ENCODE data around the gene NEFH. TPM values are rescaled to one million over a fixed set of nuclear protein-coding genes. Genes with fewer than 3 reads are reported as not detected.

Gene NEFH
- total RNA-seq, 2 experiments from 2014 or later, result 0.05 to 0.06 TPM

DNA sequence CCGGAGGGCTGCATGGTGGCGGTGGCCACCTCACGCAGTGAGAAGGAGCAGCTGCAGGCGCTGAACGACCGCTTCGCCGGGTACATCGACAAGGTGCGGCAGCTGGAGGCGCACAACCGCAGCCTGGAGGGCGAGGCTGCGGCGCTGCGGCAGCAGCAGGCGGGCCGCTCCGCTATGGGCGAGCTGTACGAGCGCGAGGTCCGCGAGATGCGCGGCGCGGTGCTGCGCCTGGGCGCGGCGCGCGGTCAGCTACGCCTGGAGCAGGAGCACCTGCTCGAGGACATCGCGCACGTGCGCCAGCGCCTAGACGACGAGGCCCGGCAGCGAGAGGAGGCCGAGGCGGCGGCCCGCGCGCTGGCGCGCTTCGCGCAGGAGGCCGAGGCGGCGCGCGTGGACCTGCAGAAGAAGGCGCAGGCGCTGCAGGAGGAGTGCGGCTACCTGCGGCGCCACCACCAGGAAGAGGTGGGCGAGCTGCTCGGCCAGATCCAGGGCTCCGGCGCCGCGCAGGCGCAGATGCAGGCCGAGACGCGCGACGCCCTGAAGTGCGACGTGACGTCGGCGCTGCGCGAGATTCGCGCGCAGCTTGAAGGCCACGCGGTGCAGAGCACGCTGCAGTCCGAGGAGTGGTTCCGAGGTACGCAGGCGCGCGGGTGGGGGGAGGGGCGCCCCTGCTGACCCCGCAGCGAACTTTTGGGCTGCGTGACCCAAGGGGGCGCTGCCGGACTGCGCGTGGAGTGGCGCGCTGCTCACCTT, 670 bp downstream of the NEFH start:
- TF ChIP-seq, protein P1, sequence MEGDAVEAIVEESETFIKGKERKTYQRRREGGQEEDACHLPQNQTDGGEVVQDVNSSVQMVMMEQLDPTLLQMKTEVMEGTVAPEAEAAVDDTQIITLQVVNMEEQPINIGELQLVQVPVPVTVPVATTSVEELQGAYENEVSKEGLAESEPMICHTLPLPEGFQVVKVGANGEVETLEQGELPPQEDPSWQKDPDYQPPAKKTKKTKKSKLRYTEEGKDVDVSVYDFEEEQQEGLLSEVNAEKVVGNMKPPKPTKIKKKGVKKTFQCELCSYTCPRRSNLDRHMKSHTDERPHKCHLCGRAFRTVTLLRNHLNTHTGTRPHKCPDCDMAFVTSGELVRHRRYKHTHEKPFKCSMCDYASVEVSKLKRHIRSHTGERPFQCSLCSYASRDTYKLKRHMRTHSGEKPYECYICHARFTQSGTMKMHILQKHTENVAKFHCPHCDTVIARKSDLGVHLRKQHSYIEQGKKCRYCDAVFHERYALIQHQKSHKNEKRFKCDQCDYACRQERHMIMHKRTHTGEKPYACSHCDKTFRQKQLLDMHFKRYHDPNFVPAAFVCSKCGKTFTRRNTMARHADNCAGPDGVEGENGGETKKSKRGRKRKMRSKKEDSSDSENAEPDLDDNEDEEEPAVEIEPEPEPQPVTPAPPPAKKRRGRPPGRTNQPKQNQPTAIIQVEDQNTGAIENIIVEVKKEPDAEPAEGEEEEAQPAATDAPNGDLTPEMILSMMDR (IDR thresholded peaks at IDR 0.05), result no peak
- POLR2A ChIA-PET, result no interaction called here
- ATAC-seq (ENCODE audit: poor library complexity), result no peak
- peak in 6 of 14 experiments; percentile 5 to 77 (median 40) for DNase-seq
- peak overlapping the region; percentile 37 for H3K4me3 ChIP-seq (ENCODE audit: low read length)
- no peaks in the 10 kb centered on the region for H3K36me3 Mint-ChIP-seq (ENCODE audit: low read depth)
- H3K9me3 Mint-ChIP-seq, result no peaks in the 10 kb centered on the region
- peaks cover 44 to 45% of the 10 kb centered on the region in 2 experiments for H3K27me3 ChIP-seq (ENCODE audit: control insufficient read depth in 1 of 2, insufficient read depth in 2 of 2, low read length in 2 of 2)
- H3K36me3 ChIP-seq (ENCODE audit: insufficient read depth, low read length), result no peaks in the 10 kb centered on the region
- intact Hi-C loops (cut with DNase I, micrococcal nuclease), result no loop called here
- H3K4me1 Mint-ChIP-seq (ENCODE audit: low read depth), result peaks cover 19% of the 10 kb centered on the region
- H3K4me3 Mint-ChIP-seq, result no peak overlapping the region
- peaks cover 59% of the 10 kb centered on the region for H3K27me3 Mint-ChIP-seq
- H3K27ac ChIP-seq (ENCODE audit: low read depth in 1 of 2, low read length in 2 of 2), result no peak overlapping the region
- H3K4me1 ChIP-seq (ENCODE audit: insufficient read depth, low read length), result peaks cover 22% of the 10 kb centered on the region
- CTCF ChIA-PET, result no interaction called here
- H3K9me3 ChIP-seq (ENCODE audit: control insufficient read depth in 1 of 2, insufficient read depth in 1 of 2, low read length in 2 of 2), result peaks cover 0 to 18% of the 10 kb centered on the region in 2 experiments
- no peak overlapping the region for H3K27ac Mint-ChIP-seq

GRCh38 chr22:29481265-29482000, 1.4 kb downstream of the NEFH start:
- peak overlapping the region; percentile 37 for H3K4me3 ChIP-seq (ENCODE audit: low read length)
- CTCF ChIA-PET, result no interaction called here
- no peaks in the 10 kb centered on the region for H3K36me3 Mint-ChIP-seq (ENCODE audit: low read depth)
- H3K9me3 ChIP-seq (ENCODE audit: control insufficient read depth in 1 of 2, insufficient read depth in 1 of 2, low read length in 2 of 2), result peaks cover 0 to 18% of the 10 kb centered on the region in 2 experiments
- H3K36me3 ChIP-seq (ENCODE audit: insufficient read depth, low read length), result no peaks in the 10 kb centered on the region
- H3K4me3 Mint-ChIP-seq, result peak overlapping the region; percentile 15
- H3K27me3 Mint-ChIP-seq, result peaks cover 51% of the 10 kb centered on the region
- POLR2A ChIA-PET, result no interaction called here
- H3K27me3 ChIP-seq (ENCODE audit: control insufficient read depth in 1 of 2, insufficient read depth in 2 of 2, low read length in 2 of 2), result peaks cover 44 to 45% of the 10 kb centered on the region in 2 experiments
- peaks cover 19% of the 10 kb centered on the region for H3K4me1 Mint-ChIP-seq (ENCODE audit: low read depth)
- no peak overlapping the region for H3K27ac Mint-ChIP-seq
- H3K9me3 Mint-ChIP-seq, result no peaks in the 10 kb centered on the region
- ATAC-seq (ENCODE audit: poor library complexity), result no peak
- H3K4me1 ChIP-seq (ENCODE audit: insufficient read depth, low read length), result peaks cover 22% of the 10 kb centered on the region
- H3K27ac ChIP-seq (ENCODE audit: low read depth in 1 of 2, low read length in 2 of 2), result no peak overlapping the region
- TF ChIP-seq, protein P1 (IDR thresholded peaks at IDR 0.05), result no peak
- intact Hi-C loops (cut with DNase I, micrococcal nuclease), result no loop called here
- no peak for DNase-seq

- no peak for DNase-seq
- Mint-ChIP-seq H3K36me3 (ENCODE audit: low read depth) (no peaks in the 10 kb centered on the region), H3K9me3 (no peaks in the 10 kb centered on the region), H3K27me3 (peaks cover 43% of the 10 kb centered on the region), H3K4me1 (ENCODE audit: low read depth) (peaks cover 19% of the 10 kb centered on the region), H3K27ac (no peak overlapping the region), H3K4me3 (no peak overlapping the region)
- Histone ChIP-seq H3K4me1 (ENCODE audit: insufficient read depth, low read length) (peaks cover 22% of the 10 kb centered on the region), H3K27ac (ENCODE audit: low read depth in 1 of 2, low read length in 2 of 2) (no peak overlapping the region), H3K27me3 (ENCODE audit: control insufficient read depth in 1 of 2, insufficient read depth in 2 of 2, low read length in 2 of 2) (peaks cover 42 to 43% of the 10 kb centered on the region in 2 experiments), H3K9me3 (ENCODE audit: control insufficient read depth in 1 of 2, insufficient read depth in 1 of 2, low read length in 2 of 2) (peaks cover 0 to 18% of the 10 kb centered on the region in 2 experiments), H3K4me3 (ENCODE audit: low read length) (no peak overlapping the region), H3K36me3 (ENCODE audit: insufficient read depth, low read length) (no peaks in the 10 kb centered on the region)
- intact Hi-C loops (cut with DNase I, micrococcal nuclease), result no loop called here
- ChIA-PET CTCF (no interaction called here), POLR2A (no interaction called here)
- TF ChIP-seq, protein P1 (IDR thresholded peaks at IDR 0.05), result no peak
- no peak for ATAC-seq (ENCODE audit: poor library complexity)
Observed at GRCh38 chr22:29482253-29482652, 2.2 kb downstream of the NEFH start.
